Activated effector memory CD4-positive, alpha-beta T cell treated with anti-CD3 and anti-CD28 coated beads, Interleukin-2, amount 50 U/mL, for 16 hours (primary cell): Measurements from ENCODE around the gene GNG7.
A peak's percentile ranks its signal among the peaks of the same experiment; 100 is the strongest.
"Not testable (repeated sequence)": the region's sequence is repeated elsewhere in the genome, so short reads cannot be mapped to it uniquely, and the experiment has no call there.

Experiments
- DNase-seq: peaks from one replicate; pipeline ENCODE4 v3.0.0-alpha.2; 2020

GNG7 gene

DNA sequence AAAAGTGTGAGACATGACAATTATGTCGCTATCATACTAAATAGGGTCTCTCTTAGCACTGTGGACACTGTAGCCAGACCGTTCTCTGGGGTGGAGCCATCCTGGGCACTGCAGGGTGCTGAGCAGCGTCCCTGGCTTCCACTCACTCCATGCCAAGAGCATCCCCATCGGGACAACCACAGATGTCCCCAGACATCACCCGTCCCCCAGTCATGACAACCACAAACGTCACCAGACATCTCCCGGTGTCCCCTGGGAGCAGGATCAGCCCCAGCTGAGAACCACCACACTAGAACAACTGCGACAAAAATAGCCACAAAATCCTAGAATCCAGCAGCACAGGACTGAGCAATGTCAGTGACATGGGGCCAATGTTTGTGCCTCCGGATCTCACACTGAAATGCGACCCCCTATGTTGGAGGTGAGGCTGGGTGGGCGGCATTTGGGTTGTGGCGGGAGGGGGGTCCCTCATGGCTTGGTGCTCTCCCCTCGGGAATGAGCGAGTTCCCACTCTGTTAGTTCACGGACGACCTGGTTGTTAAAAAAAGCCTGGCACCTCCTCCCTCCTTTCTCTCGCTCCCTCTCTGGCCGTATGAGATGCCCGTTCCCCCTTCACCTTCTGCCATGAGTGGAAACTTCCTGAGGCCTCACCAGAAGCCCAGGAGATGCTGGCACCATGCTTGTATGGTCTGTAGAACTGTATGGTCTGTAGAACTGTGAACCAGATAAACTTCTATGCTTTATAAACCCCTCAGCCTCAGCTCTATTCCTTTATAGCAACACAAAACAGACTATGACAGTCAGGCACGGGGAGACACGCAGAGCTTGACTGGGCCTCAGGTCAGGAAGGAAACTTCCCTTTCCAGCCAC is 132.7 kb downstream of the GNG7 start:
- peak; percentile 38 for DNase-seq

DNA sequence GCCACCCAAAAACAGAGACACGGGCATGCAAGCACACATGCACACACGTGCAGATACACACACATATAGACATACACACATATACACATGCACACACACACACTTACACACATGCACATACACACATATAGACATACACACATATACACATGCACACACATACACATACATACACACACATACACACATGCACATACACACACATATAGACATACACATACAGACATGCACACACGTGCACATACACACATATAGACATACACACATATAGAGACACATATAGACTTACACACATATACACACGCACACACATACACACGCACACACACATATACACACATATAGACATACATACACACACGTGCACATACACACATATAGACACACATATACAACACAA is 134.5 kb downstream of the GNG7 start:
- DNase-seq = no peak

DNA sequence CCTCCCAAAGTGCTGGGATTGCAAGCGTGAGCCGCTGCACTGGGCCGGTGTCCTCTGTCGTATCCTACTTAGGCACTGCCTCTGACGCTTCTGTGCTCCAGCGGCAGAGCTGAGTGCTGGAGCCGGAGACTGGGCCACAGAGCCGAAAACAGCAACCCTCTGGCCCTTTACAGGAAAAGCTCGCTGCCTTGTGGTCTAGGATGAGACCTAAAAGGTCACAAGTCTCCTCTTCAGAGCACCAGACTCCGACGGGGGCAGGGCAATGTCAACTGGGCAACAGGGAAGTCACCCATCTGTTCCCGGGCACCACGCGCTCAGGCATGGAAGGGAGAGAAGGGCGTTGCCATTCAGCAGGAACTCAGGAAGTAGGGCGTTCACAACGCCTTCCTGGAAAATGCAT is 134.9 kb downstream of the GNG7 start:
- peak; percentile 60 for DNase-seq

DNA sequence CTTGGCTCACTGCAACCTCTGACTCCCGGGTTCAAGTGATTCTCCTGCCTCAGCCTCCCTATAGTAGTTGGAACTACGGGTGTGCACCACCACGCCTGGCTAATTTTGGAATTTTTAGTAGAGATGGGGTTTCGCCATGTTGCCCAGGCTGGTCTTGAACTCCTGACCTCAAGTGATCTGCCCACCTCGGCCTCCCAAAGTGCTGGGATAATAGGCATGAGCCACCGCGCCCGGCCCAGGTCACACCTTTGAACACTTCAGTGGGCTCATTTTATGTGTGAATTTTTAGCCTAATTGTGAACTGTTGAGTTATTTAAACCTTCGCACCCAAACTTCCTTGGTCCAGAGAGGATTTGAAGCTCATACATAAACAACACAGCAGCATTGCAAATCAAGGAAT is 138.9 kb downstream of the GNG7 start:
- DNase-seq = not testable (repeated sequence)

DNA sequence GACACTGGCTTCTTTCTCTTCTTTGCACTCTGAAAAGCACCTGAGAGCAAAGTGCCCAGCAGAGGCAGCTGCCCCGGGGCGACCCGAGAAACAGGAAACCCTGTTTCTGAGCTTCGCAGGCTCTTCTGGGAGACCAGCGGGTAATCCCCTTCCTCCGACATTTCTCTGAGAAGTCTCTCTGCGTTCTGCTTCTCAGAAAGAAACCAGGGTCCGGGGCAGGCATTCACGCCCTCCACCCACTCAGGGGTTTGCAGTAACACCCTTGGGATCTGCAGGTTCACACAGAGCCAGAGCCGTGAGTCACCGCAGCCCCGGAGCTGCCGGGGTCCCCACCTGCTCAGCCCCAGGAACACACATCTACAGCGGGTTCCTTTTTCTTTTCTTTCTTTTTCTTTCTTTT is 140.6 kb downstream of the GNG7 start:
- peak; percentile 85 for DNase-seq

DNA sequence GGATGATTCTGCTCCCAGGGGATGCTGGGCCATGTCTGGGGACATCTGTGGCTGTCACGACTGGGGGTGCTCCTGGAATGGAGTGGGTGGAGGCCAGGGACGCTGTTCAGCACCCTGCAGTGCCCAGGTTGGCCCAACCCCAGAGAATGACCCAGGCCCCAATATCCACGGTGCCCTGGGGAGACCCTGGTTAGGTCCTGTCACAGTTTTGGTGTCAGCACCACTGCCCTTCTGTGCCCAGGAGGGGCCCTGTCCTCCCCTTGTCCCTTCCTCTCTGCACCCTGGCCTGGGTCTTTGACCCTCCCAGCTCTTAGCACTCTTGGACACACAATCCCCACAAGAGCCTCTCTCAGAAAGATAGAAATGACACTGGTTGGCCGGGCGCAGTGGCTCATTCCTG is 141.3 kb downstream of the GNG7 start:
- DNase-seq = no peak

DNA sequence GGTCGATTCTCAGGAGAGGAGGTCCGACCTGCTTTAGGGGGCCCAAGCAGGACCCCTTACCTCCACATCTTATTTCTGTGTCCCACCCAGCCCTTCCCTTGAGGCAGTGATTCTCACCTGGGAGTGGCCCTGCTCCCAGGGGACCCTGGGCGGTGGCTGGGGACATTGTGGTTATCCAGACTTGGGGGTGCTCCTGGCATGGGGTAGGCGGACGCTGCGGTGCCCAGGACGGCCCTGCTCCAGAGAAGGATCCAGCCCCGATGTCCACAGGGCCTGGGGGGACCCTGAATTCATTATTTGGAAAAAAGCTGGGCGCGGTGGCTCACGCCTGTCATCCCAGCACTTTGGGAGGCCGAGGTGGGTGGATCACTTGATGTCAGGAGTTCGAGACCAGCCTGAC is 142.1 kb downstream of the GNG7 start:
- no peak for DNase-seq

DNA sequence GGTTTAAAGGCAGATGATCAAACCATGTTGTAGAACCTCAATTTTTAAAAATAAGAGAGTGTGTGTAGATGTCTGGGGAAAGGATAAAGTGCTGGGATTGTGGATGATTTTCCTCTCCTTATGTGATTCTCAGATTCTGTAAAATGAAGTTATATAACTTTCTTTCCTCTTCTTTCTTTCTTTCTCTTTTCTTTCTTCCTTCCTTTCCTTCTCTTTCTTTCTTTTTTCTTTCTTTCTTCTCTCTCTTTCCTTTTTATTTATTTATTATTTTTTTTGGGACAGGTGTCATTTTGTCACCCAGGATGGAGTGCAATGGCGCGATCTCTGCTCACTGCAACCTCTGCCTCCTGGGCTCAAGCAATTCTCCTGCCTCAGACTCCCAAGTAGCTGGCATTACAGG is 144.0 kb downstream of the GNG7 start:
- DNase-seq = no peak

DNA sequence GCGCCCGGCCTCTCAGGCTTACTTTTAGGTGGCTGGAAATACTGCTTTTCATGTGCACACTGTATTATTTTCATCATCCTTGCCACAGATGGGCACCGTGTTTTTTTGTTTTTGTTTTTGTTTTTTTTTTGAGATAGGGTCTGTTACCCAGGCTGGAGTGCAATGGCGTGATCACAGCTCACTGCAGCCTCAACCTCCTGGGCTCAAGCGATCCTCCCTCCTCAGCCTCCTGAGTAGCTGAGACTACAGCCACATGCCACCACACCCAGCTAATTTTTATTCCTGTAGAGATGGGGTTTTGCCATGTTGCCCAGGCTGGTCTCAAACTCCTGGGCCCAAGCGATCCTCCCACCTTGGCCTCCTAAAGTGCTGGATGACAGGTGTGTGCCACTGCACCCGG is 144.4 kb downstream of the GNG7 start:
- DNase-seq = not testable (repeated sequence)

DNA sequence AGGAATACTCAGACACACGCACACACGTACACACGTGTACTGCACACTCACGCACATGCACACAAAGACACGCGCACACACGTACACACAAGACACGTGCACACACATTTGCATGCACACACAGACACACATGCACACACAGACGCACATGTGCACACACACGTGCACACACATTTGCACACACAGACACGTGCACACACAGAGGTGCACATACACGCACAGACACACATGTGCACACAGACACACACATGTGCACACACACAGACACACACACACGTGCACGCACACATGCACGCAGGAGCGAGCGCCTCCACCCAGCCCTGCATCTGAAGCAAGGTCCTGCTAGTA is 145.4 kb downstream of the GNG7 start:
- DNase-seq = no peak

DNA sequence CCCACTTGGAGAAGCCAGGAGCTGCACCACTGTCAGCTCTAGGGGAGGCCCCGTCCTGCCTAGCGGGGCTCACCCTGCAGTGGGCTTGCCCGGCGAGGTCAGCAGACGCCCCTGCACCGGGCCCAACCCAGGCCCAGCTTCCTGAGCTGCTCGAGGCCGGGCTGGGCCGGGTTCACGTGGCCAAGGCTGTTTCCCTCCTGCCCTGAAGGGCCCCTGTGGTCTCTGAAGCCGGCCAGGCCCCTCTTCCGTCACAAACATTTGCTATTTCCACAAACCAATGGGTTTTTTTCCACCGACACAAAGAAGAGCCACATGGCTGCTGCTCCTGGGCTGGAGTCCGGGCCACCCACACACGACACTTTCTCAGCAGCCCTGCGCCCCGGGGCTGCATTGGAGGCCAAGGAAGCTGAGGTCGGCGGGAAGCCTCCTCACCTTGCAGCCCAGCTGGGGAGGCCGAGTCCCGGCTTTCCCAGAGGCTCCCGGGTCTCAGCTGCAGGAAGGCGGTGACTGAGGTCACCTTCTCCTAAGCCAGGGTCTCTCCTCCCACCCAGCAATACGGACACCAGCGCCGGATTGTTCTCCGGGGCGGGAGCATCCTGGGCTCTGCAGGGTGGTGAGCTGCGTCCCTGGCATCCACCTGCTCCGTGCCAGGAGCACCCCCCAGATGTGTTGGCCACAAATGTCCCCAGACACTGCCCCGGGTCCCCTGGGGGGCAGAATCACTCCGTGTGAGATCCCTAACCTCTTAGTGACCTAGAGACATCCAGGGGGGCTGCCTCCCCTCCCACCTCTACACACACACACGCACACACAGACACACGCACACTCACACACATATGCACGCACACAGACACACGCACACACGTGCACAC is 146.0 kb downstream of the GNG7 start:
- DNase-seq = no peak

DNA sequence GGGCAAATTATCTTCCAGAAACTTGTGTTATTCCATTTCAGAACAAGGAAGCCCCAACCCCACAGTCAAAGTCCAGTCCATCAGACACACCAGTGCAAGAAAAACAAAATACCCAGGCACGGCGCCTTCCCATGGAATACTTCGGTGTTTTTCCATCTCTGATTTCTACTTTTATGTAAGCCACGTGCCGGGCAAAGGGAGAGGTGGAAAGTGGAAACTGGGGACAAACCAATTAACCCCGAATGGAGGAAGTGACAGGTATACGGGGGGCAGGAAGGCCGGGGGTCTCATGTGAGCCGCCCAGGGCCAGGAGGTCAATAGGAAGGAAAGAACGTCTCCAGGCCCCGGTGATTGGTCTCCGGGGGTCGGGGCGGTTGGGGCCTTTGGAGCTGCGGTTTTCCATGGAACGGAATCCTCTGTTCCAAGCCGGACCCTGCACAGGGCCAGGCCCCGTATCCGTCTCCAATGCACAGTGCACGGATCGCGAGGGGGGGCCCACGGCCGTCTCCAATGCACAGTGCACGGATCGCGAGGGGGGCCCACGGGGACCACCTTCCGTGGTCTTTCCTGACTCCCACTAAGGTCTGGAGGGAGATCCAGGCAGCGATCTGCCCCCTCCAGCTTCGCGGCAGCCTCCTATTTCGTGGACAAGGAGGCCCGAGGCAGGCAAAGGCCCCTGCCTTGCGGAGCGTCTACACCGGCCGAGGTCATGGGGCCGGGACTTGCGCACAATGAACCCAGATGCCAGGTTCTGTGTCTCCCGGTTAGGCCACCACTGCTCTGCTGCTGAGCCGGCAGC is 146.9 kb downstream of the GNG7 start:
- DNase-seq = no peak

DNA sequence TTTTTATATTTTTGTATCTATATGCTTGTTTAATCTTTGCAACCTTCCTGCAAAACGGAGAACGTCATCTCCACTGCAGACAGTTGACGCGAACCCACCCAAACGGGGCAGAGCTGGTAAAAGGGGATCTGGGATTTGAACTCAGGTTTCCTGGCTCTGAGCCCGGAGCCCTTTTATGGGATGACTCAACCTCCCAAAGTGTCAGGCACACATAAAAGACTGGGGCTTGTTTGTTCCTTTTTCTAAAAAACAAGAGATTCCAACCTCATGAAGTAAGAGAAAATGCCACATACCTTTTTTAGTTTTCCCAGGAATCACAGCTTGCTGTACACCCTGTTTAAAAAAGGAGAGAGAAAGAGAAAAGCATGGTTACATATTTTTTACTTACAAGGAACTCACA is 147.6 kb downstream of the GNG7 start:
- no peak for DNase-seq

DNA sequence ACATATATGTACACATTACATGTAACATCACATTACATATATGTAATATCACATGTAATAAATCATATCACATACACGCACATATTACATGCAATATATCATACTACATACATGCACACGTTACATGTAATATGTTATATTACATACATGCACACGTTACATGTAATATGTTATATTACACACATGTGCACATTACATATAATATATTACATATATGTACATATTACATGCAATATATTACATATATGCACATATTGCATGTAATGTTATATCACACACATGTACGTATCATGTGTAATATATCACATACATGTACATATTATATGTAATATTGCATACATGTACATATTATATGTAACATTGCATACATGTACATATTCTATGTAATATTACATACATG is 149.0 kb downstream of the GNG7 start:
- DNase-seq = no peak

DNA sequence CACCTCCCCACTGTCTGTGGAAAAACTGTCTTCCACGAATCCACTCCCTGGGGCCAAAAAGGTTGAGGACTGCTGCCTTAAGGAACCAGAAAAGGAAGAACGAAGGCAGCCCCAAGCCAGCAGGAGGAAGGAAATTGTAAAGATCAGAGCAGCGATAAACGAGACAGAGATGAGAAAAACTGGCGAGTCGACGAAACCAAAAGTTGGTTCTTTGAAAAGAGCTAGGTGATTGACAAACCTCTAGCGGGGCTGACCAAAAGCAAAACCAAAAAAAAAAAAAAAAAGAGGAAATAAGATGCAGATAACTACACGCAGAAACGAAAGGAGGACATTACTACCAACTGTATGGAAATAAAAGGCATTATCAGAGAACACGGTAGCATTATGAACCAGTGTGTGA is 149.6 kb downstream of the GNG7 start:
- peak; percentile 81 for DNase-seq

DNA sequence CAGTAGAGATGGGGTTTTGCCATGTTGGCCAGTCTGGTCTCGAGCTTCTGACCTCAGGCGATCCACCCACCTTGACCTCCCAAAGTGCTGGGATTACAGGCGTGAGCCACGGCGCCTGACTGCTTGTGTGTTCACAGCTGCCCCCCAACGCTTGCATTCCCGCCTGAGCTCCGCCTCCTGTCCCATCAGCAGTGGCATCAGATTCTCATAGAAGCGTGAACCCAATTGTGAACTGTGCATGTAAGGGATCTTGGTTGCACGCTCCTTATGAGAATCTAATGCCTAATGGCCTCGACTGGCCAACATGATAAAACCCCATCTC is 150.7 kb downstream of the GNG7 start:
- no peak for DNase-seq

DNA sequence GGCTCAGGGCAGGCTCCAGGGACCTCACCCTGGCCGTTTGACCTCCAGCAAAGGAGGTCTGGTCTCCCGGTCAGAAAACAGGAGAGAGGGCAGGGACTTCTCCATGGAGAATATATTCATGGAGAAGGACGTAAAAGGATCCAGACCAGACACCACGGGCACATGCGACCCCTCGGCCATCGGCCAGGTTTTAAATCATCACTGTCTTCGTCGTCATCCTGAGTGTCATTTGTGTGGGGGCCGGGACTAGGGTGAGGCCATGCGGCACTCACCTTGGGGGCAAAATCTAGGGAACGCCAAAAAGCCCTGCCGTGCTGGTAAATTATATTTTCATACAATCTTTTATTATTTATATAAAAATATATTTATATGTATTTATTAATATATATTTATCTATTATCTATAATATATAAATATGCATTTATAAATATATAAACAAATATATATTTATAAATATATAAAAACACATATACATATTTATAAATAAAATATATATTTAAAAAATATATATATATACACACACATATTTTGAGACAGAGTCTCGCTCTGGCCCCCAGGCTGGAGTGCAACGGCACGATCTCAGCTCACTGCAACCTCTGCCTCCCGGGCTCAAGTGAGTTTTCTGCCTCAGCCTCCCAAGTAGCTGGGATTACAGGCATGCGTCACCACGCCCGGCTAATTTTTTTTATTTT is 151.2 kb downstream of the GNG7 start:
- no peak for DNase-seq

DNA sequence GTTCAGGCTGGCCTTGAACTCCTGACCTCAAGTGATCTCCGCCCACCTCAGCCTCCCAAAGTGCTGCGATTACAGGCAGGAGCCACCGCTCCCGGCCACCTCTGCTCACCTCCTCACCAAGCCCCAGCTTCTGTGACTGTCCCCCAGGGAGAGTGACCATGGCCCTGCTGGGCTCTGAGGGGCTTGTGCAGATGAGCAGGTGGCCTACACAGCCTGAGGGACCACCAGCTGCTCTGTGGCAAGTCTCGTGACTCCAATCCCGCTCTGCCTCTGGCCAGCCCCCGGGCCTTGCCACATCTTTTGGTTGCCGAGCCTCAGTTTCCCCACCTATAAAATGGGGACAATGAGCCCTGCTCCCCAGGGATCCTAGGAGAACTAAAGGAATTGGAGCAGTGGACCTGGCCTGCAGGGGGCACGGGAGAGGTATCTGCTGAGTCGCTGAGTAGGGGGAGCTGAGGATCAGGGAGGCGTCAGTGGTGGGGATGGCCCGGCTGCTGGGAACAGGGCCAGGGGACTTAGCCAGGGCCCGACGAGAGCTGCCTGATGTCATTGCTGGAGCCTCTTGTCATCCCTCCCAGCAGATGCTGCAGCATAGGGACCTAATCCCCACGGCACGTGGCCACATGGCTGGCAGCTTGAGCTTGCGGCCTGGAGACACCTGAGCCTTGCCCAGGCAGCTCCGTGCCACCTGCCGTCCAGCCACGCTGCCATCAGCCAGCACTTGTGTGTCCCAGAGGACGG is 151.9 kb downstream of the GNG7 start:
- DNase-seq = no peak

DNA sequence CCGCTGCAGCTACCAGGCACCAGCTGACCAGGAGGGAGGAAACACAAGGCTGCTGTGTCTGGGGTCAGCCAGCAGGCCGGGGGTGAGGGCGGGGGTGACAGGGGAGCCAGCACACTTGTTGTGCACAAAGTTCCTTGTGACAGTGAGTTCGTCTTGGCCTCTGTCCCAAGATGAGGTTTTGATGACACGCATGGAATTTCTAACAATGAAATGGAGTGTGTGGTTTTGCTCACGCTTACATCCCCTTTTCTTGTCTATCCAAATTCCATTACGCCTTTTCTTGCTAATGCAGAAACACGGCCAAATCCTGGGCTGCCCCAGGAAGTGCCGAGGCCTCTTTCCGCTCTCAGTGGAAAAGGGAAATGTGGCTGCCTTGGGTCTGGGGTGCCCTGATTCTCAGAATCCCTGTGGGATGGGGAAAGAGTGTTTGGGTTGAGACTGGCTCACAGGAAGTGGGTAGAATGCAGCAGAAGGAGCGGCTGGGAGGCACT is 152.7 kb downstream of the GNG7 start:
- DNase-seq = no peak

DNA sequence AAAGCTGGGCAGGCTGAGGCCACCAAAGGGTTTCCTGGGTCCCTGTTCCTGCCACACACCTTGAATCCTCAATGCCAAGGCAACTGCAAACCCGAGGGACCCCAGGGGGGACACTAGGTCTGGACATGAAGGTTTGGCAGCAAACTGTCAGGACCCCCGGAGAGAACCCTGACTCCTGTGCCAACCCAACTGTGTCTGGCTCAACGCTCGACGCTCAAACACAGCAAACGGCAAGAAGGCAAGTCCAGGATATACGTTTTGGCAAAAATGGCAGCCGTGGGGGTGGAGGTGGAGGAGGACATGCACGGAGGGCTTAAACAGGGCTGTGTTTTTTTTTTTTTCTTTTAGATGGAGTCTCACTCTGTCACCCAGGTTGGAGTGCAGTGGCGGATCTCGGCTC is 153.5 kb downstream of the GNG7 start:
- no peak for DNase-seq

DNA sequence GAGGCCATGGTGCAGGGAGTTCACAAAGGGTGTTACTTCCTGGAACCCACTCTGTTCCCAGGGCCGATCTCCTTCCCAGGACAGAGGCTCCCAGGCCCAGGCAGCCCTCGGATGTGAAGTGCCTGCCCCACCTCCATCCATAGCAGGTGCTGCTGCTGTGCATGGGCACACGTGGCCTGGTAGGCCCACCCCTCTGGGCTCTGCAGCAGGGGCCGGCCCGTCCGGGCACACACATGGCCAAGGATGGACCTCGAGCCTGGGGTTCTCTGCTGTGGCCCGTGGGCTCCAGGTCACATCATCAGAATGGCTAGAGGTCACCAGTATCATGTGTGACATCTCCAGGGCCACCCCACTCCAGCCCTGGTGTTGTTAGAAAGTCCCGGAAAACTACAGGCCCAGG is 154.8 kb downstream of the GNG7 start:
- DNase-seq = no peak

DNA sequence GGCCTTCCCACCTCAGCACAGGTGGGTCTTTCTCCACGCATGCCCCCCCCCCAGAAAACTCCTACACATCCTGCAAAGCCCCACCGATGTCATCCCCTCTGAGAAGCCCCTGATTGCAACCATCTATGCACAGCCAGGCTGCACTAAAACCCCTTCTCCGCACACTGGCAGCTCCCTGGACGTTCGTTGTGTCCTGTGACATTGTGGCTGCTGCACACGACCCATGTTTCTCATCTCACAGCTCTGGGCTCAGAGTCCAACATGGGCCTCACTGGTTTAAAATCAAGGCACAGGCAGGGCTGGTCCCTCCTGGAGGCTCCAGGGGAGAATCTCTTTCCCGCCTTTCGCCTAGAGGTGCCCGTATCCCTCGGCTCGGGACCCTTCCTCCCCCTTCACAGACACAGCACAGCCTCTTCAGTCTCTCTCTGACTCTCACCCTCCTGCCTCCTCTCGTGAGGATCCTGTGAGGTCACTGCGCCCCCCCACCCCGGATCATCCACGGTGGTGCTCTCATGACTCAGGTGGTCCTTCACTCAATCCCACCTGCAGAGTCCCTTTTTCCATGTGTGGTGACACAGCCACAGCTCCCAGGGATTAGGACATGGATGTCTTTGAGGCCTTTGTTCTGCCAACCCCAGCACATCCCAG is 155.3 kb downstream of the GNG7 start:
- no peak for DNase-seq
